GM10266 (cell line): ENCODE data around the gene MRPL39.

Source experiments
- DNase-seq: peaks from one replicate; pipeline ENCODE4 v3.0.0; 2012; ENCODE audit errors: extremely low spot score
- TF ChIP-seq, protein P1 (sequence below): IDR thresholded peaks from 2 replicates; pipeline ENCODE4 v1.5.1; 2012; ENCODE audit warnings: mild to moderate bottlenecking, low read depth; ENCODE audit not compliant: control insufficient read depth, insufficient read depth; ENCODE audit errors: missing control alignments

The MRPL39 gene

DNA sequence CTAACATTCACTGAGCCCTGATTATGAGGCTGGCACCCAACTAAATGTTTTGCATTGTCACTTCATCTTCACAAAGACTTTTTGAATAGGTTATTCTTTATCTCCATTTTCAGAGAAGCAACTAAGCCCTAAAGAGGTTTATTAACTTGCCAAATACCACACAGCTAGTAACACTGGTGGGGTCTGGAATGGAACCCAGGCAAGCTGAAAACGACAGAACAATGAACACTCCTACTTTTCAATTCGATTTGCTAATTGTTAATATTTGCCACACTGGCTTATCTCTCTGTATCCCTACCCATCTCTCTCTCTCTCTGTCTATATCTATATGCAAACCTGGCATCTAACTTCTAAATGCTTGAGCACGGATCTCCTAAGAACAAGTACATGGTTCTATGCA lies 40.6 kb downstream of the MRPL39 start:
- no peak for DNase-seq
- TF ChIP-seq, protein P1, sequence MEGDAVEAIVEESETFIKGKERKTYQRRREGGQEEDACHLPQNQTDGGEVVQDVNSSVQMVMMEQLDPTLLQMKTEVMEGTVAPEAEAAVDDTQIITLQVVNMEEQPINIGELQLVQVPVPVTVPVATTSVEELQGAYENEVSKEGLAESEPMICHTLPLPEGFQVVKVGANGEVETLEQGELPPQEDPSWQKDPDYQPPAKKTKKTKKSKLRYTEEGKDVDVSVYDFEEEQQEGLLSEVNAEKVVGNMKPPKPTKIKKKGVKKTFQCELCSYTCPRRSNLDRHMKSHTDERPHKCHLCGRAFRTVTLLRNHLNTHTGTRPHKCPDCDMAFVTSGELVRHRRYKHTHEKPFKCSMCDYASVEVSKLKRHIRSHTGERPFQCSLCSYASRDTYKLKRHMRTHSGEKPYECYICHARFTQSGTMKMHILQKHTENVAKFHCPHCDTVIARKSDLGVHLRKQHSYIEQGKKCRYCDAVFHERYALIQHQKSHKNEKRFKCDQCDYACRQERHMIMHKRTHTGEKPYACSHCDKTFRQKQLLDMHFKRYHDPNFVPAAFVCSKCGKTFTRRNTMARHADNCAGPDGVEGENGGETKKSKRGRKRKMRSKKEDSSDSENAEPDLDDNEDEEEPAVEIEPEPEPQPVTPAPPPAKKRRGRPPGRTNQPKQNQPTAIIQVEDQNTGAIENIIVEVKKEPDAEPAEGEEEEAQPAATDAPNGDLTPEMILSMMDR, result no peak

DNA sequence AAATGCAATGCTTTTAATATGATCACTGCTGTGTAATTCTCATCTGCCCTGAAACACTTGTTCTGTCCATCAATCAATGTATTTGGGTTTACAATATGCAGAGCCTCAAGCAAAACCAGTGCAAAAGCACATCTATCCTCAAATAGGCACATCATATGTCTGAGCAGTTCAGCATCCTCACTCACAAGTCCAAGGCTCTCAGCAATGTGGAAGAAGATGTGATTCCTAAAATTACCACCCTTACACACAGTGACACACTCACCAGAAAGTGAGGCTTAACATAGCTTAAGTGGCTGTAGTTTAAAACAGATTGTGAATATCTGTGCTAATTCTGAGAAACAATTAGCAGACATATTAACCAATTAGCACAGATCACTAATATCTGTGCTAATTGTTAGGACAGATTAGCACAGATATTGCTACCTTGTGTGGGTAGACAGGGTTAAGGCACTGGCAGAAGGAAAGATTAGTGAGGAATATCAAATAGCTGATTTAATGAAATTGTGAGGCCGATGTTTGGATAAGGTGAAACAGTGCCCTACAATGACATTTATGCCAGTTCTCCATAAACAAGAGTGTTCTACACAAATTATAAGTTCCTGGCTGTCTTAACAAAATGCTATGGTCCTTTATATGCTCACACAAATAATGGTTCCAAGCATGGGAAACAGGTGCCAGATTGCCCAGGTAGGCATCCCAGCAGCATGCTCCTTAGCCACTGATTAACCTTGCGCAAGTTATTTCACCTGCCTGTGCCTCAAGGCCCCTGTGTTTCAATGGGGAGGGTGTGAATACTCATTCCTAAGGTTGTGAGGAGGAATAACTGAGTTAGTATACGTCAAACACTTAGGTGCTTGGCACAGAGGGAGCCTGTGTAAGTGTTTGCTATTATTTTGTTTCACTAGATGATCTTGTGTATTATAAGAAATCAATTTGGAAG lies 41.7 kb downstream of the MRPL39 start:
- TF ChIP-seq, protein P1, result no peak
- no peak for DNase-seq

DNA sequence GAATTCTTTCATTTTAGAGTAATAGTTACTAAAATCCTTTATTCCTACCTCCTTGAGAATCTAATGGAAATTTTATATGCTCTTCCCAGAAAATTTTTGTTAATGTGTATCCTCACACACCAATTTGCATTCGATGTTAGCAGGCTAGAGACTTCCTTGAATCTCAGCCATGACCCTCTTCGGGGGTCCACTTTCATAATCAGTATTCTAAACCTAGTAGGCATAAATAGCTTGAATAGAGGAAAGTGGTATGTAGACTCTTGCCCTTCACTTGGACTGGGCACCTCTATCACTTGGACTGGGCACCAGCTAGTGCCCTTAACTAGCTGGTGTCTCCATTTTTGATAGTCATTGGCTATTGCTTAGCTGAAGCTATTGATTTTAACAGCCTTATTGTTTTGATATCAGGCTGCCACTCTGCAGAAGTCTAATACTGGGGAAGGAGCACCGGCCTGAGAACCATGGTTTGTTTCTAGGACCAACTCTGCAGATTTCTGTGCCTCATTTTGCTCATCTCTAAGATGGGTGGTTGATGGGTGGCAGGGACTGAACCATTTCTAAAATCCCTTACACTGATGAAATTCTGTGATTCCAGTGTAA lies 42.8 kb downstream of the MRPL39 start:
- TF ChIP-seq, protein P1, result no peak

DNA sequence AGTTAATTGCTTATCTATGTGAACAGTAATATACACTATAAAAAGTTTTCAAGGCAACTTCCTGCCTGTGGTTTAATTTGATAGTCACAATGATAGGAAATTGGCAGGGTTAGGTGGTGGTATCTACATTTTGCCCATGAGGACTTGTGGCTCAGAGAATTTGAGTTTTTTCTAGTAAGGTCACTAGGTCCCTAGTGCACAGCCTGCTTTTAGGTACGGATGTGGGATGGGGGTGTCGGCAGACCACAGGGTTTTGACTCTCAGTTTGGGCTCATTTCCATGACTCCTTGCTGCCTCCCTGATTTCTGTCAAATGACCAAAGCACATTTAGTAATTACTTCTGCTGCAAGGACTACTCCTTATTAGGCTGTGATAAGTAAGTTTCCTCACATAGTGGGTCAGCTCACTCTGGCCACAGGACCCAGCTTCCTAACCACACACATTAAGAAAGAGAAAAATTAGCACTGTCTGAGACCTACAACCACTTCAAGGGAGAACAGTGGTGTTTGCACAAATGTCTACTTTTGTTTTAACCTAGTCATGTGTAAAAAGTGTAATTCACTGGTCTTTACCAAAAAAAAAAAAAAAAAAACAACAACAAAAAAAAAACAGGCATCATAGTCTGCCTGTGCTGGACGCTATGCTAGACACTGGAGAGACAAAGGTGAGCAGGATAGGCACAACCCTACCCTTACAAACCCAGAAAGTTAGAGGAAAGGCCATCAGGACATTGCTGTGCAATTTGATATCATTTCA lies 43.7 kb downstream of the MRPL39 start:
- DNase-seq, result peak; percentile 59
- TF ChIP-seq, protein P1, result no peak

More for the DNA sequence above, 42.8 kb downstream of the MRPL39 start:
- DNase-seq, result no peak

DNA sequence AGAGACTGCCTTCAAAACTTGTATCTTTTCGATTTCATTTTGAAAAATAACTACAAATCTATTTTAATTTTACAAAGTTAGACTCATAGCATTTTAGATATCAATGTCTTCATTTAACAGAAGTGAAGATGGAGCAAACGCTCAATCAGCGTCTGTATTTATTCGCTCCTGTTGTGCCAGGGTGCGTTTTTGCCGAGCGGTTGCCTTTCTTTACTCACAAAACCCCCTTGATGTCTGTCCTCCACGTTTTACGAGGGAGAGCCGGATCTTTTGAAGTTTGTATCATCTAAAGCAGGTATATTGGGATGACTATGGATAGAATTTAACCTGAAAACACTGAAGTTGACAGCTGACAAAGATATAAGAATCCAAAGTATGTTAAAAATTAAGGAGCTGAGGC lies 44.6 kb downstream of the MRPL39 start:
- no peak for DNase-seq
- TF ChIP-seq, protein P1, result no peak

DNA sequence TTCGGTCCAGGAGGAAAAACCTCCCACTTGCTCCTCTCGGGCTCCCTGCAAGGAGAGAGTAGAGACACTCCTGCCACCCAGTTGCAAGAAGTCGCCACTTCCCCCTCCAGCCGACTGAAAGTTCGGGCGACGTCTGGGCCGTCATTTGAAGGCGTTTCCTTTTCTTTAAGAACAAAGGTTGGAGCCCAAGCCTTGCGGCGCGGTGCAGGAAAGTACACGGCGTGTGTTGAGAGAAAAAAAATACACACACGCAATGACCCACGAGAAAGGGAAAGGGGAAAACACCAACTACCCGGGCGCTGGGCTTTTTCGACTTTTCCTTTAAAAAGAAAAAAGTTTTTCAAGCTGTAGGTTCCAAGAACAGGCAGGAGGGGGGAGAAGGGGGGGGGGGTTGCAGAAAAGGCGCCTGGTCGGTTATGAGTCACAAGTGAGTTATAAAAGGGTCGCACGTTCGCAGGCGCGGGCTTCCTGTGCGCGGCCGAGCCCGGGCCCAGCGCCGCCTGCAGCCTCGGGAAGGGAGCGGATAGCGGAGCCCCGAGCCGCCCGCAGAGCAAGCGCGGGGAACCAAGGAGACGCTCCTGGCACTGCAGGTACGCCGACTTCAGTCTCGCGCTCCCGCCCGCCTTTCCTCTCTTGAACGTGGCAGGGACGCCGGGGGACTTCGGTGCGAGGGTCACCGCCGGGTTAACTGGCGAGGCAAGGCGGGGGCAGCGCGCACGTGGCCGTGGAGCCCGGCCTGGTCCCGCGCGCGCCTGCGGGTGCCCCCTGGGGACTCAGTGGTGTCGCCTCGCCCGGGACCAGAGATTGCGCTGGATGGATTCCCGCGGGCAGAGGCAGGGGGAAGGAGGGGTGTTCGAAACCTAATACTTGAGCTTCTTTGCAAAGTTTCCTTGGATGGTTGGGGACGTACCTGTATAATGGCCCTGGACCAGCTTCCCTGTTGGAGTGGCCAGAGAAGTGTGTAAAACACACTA lies 45.3 kb downstream of the MRPL39 start:
- DNase-seq, result peak; percentile 67
- TF ChIP-seq, protein P1, result peak; percentile 23
